ENCODE results near the gene LRRN4.

The LRRN4 gene

GRCh38 chr20:5996765-5997164 lies 57.1 kb downstream of the LRRN4 start:
- TF ChIP-seq, protein P1, sequence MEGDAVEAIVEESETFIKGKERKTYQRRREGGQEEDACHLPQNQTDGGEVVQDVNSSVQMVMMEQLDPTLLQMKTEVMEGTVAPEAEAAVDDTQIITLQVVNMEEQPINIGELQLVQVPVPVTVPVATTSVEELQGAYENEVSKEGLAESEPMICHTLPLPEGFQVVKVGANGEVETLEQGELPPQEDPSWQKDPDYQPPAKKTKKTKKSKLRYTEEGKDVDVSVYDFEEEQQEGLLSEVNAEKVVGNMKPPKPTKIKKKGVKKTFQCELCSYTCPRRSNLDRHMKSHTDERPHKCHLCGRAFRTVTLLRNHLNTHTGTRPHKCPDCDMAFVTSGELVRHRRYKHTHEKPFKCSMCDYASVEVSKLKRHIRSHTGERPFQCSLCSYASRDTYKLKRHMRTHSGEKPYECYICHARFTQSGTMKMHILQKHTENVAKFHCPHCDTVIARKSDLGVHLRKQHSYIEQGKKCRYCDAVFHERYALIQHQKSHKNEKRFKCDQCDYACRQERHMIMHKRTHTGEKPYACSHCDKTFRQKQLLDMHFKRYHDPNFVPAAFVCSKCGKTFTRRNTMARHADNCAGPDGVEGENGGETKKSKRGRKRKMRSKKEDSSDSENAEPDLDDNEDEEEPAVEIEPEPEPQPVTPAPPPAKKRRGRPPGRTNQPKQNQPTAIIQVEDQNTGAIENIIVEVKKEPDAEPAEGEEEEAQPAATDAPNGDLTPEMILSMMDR (IDR thresholded peaks at IDR 0.05; ENCODE audit: control insufficient read depth, insufficient read depth, low read depth, low read length, missing control alignments): no peak
- no peak overlapping the region for H3K4me3 ChIP-seq (ENCODE audit: control insufficient read depth, low read depth, low read length)
- no peak for DNase-seq (ENCODE audit: low read depth)

DNA sequence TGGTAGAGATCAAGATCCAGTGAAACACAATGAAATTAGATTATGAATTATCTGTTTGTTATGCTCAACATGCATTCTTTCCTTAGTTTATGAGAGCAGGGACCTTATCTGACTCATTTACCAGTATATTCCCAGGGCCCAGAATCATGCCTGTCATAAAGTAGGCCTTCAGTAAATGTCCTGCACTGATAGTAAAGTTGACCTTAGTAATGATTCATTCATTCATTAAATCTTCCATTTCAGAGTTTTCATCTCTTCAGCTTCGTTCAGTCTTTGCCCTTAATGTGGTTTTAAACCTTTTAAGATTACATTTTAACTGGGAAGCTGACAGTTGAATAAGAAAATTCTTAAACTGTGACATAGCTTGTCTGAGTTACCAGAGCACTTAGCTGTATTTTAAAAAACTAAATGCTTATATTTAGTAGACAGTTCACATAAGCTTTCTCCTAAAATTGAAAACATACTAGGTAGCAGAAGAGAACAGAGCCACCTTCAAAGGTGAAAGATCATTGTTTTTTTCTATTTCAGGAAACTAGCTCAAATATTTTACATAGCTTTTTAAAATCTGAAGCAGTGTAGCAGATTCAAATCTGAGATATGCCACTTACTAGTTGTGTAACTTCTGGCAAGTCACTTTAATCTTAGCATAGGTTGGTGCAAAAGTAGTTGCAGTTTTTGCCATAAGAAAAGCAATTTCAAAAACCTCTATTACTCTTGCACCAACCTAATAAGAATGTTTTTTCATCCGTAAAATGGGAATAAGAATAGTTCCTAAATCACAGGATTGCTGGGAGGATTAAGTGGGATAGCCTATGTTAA lies 62.0 kb downstream of the LRRN4 start:
- TF ChIP-seq, protein P1 (IDR thresholded peaks at IDR 0.05; ENCODE audit: control insufficient read depth, insufficient read depth, low read depth, low read length, missing control alignments): no peak
- peak; percentile 60 for DNase-seq (ENCODE audit: low read depth)
- H3K4me3 ChIP-seq (ENCODE audit: control insufficient read depth, low read depth, low read length): no peak overlapping the region

GRCh38 chr20:5990946-5991345 lies 62.9 kb downstream of the LRRN4 start:
- no peak for DNase-seq (ENCODE audit: low read depth)
- no peak overlapping the region for H3K4me3 ChIP-seq (ENCODE audit: control insufficient read depth, low read depth, low read length)
- TF ChIP-seq, protein P1 (IDR thresholded peaks at IDR 0.05; ENCODE audit: control insufficient read depth, insufficient read depth, low read depth, low read length, missing control alignments): no peak
